H1 (cell line): Measurements from ENCODE around the gene SAE1.

ENCODE experiments used
- CEBPB ChIP-seq: IDR thresholded peaks from 2 replicates; pipeline ENCODE4 v1.6.1; 2012; ENCODE audit warnings: low read depth, low read length
- CTCF ChIP-seq, 3 experiments: IDR thresholded peaks; 1 replicate in 2 of 3; 2 replicates in 1 of 3; pipeline versions ENCODE4 v1.5.1 to v1.6.1; 2011; ENCODE audit warnings: low read length in 3 of 3, mild to moderate bottlenecking in 3 of 3, inconsistent platforms in 2 of 3, low read depth in 1 of 3, moderate library complexity in 1 of 3; ENCODE audit not compliant: insufficient read depth in 1 of 3; ENCODE audit errors: control extremely low read depth in 1 of 3
- EZH2 ChIP-seq: fragments of 200-600 bp; sonication (generic); IDR thresholded peaks from 2 replicates; pipeline ENCODE4 v1.7.1; 2012; ENCODE audit warnings: low read depth, mild to moderate bottlenecking, moderate library complexity, low read length, inconsistent platforms; ENCODE audit not compliant: severe bottlenecking
- GTF2F1 ChIP-seq: IDR thresholded peaks from 2 replicates; pipeline ENCODE4 v1.6.1; 2012; ENCODE audit warnings: low read depth, low read length, improper control_type of control experiment, borderline replicate concordance
- POLR2A ChIP-seq, 2 experiments: IDR thresholded peaks; 1 replicate in 1 of 2; 2 replicates in 1 of 2; pipeline ENCODE4 v1.6.1; 2011; ENCODE audit warnings: low read depth in 2 of 2, low read length in 2 of 2, mild to moderate bottlenecking in 2 of 2; ENCODE audit errors: control extremely low read depth in 1 of 2
- POLR2AphosphoS5 ChIP-seq: IDR thresholded peaks from 2 replicates; pipeline ENCODE4 v1.6.1; 2011; ENCODE audit warnings: low read depth, low read length
- POU5F1 ChIP-seq: IDR thresholded peaks from 2 replicates; pipeline ENCODE4 v1.6.1; 2011; ENCODE audit warnings: low read depth, mild to moderate bottlenecking, low read length, moderate library complexity
- RFX5 ChIP-seq: IDR thresholded peaks from 2 replicates; pipeline ENCODE4 v1.6.1; 2011; ENCODE audit warnings: low read depth, low read length, improper control_type of control experiment, borderline replicate concordance
- RNF2 ChIP-seq: fragments of 200-900, 300-1000 bp; sonication (generic); IDR thresholded peaks from 2 replicates; pipeline ENCODE4 v1.7.1; 2016; ENCODE audit warnings: borderline replicate concordance, low read depth, mild to moderate bottlenecking, antibody characterized with exemption, low read length; ENCODE audit not compliant: poor library complexity, severe bottlenecking; ENCODE audit errors: missing control alignments
- SIRT6 ChIP-seq: IDR thresholded peaks from one replicate; pipeline ENCODE4 v1.7.1; 2012; ENCODE audit warnings: low read length, inconsistent platforms
- SP2 ChIP-seq: IDR thresholded peaks from 2 replicates; pipeline ENCODE4 v1.6.1; 2012; ENCODE audit warnings: mild to moderate bottlenecking, low read length, inconsistent platforms
- TF ChIP-seq, protein P1 (sequence below): IDR thresholded peaks from 2 replicates; pipeline ENCODE4 v1.6.1; 2011; ENCODE audit warnings: low read depth, mild to moderate bottlenecking, low read length; ENCODE audit not compliant: insufficient read depth

DNA sequence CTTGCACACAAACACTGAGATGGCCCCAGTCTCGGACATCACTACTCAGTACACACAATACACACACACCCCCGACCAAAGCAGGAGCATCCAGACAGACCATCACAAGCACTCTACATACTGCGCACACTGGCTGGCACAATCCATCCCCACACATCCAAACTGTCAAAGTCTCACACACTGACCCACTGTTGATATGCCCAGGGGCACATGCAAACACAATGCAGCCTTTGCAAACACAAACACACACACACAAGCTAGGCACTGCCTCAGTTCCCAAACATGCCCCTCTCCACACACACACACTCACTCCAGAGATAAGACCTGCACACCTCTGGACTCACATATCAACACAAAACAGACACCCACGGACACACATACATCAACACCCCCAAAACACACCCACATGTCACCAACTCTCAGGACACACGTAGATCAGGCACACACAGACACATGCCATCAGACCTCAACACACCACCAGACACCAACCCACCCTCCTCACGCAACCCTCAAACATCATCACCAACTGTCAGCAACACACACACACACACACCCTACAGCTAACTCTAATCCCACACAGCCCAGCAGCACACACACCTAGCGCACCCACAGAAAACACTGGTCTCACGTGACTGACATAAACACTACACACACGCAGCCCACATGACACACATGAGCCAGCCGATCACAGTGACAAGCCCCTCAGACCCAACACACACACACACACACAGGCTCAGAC is 98.5 kb downstream of the SAE1 start:
- TF ChIP-seq CTCF (IDR thresholded peaks at IDR 0.05; ENCODE audit: control extremely low read depth in 1 of 3, insufficient read depth in 1 of 3, low read depth in 1 of 3, low read length in 3 of 3) (no peak), CEBPB (no peak), RFX5 (no peak), SP2 (no peak), POLR2A (IDR thresholded peaks at IDR 0.05; ENCODE audit: control extremely low read depth in 1 of 2, low read depth in 2 of 2, low read length in 2 of 2) (no peak), RNF2 (no peak), POLR2AphosphoS5 (no peak; the same call in 1 of the 2 replicates), SIRT6 (no peak), POU5F1 (no peak), EZH2 (no peak), GTF2F1 (no peak)
- TF ChIP-seq, protein P1, sequence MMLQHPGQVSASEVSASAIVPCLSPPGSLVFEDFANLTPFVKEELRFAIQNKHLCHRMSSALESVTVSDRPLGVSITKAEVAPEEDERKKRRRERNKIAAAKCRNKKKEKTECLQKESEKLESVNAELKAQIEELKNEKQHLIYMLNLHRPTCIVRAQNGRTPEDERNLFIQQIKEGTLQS: no peak
